Measurements from ENCODE around the gene RNF214.
"Not testable (repeated sequence)": the region's sequence is repeated elsewhere in the genome, so short reads cannot be mapped to it uniquely, and the experiment has no call there.

The RNF214 gene

GRCh38 chr11:117197516-117198456 is 34.7 kb upstream of the RNF214 start:
- no peak for DNase-seq (ENCODE audit: low spot score)

GRCh38 chr11:117198613-117199012 is 33.9 kb upstream of the RNF214 start:
- no peak for DNase-seq (ENCODE audit: low spot score)

DNA sequence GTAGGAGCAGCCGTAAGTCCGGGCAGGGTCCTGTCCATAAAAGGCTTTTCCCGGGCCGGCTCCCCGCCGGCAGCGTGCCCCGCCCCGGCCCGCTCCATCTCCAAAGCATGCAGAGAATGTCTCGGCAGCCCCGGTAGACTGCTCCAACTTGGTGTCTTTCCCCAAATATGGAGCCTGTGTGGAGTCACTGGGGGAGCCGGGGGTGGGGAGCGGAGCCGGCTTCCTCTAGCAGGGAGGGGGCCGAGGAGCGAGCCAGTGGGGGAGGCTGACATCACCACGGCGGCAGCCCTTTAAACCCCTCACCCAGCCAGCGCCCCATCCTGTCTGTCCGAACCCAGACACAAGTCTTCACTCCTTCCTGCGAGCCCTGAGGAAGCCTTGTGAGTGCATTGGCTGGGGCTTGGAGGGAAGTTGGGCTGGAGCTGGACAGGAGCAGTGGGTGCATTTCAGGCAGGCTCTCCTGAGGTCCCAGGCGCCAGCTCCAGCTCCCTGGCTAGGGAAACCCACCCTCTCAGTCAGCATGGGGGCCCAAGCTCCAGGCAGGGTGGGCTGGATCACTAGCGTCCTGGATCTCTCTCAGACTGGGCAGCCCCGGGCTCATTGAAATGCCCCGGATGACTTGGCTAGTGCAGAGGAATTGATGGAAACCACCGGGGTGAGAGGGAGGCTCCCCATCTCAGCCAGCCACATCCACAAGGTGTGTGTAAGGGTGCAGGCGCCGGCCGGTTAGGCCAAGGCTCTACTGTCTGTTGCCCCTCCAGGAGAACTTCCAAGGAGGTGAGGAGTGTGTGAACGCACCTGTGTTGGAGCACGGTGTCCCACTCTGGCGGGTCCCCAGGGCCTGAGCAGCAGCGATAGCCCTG is 33.2 kb upstream of the RNF214 start, which contains the start of gene TAGLN:
Gene TAGLN (plus strand): TSS at position 318 of the 863 bp plus-strand sequence. CDS start 3,644 bp downstream, outside the sequence.
- DNase-seq (ENCODE audit: low spot score) = no peak

- no peak for DNase-seq (ENCODE audit: low spot score)
Observed at GRCh38 chr11:117199916-117200812, 32.3 kb upstream of the RNF214 start.

GRCh38 chr11:117200813-117201657 is 31.4 kb upstream of the RNF214 start:
- DNase-seq (ENCODE audit: low spot score) = no peak

- DNase-seq (ENCODE audit: low spot score) = no peak
Observed at GRCh38 chr11:117201658-117202305, 30.7 kb upstream of the RNF214 start.

DNA sequence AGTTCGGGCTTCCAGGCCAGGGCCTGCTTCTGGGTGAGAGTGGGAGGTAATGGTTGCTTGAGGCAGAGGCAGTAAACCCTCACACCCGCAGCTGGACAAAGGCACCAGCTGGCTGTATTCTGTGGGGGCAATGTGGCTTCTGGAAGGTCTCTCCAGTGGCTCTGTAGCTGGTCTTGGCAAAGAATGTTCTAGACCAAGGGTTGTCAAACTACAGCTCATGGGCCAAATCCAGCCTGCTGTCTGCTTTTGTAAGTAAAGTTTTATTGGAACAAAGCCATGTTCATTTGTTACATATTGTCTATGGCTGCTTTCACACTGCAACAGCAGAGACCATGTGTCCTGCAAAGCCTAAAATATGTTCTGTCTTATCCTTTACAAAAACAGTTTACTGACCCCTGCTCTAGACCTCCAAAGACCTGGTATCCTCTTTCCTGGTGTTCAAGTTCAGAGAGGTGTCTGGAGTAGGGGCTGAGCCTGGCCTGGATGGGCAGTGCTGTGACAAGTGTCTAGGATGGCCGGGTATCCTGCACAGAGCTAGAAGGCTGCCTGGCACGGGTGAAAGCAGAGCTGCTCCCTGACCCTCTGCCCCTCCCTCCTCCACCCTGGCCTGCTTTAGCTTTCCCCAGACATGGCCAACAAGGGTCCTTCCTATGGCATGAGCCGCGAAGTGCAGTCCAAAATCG is 29.9 kb upstream of the RNF214 start:
- DNase-seq (ENCODE audit: low spot score) = no peak

GRCh38 chr11:117203069-117203407 is 29.4 kb upstream of the RNF214 start:
- no peak for DNase-seq (ENCODE audit: low spot score)

DNA sequence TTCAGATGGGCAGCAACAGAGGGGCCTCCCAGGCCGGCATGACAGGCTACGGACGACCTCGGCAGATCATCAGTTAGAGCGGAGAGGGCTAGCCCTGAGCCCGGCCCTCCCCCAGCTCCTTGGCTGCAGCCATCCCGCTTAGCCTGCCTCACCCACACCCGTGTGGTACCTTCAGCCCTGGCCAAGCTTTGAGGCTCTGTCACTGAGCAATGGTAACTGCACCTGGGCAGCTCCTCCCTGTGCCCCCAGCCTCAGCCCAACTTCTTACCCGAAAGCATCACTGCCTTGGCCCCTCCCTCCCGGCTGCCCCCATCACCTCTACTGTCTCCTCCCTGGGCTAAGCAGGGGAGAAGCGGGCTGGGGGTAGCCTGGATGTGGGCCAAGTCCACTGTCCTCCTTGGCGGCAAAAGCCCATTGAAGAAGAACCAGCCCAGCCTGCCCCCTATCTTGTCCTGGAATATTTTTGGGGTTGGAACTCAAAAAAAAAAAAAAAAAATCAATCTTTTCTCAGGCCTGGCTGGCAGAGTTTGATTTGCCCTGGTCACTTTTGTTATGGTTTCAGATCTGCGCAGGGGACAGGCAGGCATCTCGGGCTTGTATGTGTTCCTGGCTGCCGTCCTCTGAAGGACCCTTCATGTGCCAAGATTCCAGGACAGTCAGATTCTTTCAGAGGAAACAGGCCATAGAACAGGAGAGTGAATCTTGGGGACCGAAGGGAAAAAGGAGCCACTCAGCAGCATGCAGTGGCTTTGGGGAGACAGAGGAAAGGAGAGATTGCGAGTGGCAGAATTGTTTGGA is 28.0 kb upstream of the RNF214 start:
- no peak for DNase-seq (ENCODE audit: low spot score)

GRCh38 chr11:117205211-117205818 is 27.2 kb upstream of the RNF214 start:
- no peak for DNase-seq (ENCODE audit: low spot score)

DNA sequence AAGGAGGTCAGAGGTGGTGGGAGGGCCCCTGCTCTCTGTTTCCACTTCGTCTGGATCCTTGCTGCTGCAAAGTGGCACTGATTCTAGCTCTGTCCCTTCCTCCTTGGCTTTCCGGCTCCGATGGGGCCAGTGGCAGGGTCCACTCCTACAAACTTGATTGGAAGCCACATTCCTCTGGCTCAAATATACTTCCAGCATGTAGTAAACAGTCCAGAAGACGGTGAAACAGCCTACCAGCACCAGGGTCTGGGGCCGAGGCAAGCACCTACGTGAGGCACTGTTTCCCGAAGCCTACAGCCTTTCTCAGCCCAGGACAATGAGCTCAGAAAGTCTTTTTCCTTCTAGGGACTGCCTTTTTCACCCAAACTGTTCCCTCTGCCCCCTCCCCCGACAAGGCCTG is 26.4 kb upstream of the RNF214 start:
- not testable (repeated sequence) for DNase-seq (ENCODE audit: low spot score)

- not testable (repeated sequence) for DNase-seq (ENCODE audit: low spot score)
Observed at GRCh38 chr11:117206859-117207258, 25.6 kb upstream of the RNF214 start.

GRCh38 chr11:117207481-117207880 is 25.0 kb upstream of the RNF214 start:
- DNase-seq (ENCODE audit: low spot score) = not testable (repeated sequence)

DNA sequence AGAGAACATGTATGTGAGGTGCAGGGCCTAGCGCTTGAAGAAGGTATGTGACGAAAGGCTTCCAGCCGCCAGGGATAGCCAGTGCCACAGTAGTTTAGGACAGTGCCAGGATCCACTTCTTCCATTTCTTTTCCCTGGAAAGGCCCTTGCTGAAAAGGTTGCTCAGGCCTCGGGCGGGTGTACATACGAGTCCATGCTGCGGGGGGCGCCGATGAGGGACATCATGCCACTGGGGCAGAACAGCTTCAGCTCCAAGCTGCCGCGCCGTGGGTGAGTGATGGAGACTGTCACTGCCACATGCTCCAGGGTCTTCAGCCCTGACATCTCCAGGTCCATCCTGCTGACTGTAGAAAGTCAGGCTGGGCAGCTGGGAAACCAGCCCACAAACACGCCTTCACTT is 23.8 kb upstream of the RNF214 start:
- DNase-seq (ENCODE audit: low spot score) = not testable (repeated sequence)

DNA sequence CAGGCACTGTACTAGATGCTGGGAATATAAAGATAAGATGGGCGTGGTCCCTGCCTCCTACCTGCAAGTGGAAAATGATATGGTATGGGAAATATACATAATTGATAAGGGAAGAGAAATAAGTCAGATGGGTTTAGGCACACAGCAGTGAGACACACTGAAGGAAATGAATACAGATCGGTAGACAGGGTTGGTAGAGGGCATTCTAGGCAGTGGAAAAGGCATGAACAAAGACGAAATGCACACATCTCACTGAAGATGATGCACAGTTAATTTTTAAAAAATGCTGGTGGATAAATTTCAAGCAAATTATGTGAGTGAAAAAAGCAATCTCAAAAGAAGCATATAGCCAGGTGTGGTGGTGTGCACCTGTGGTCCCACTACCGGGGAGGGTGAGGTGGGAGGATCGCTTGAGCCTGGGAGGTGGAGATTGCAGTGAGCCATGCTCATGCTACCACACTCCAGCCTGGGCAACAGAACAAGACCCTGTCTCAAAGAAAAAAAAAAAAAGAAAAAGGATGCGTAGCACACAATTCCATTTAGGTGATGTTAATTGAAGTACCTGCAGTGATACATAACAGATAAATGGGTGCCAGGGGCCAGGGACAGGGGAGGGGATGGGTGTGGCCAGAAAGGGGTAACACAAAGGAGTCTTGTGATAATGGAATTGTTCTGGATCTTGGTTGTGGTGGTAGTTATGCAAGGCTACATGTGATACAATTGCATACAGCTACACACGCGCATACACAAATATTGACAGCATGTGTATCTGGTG is 22.9 kb upstream of the RNF214 start:
- DNase-seq (ENCODE audit: low spot score) = not testable (repeated sequence)

GRCh38 chr11:117210620-117211019 is 21.9 kb upstream of the RNF214 start:
- no peak for DNase-seq (ENCODE audit: low spot score)

GRCh38 chr11:117212697-117213355 is 19.6 kb upstream of the RNF214 start:
- DNase-seq (ENCODE audit: low spot score) = no peak

Measured in COLO829 (cell line).